ENCODE measurements around the gene CYP4A11. TPM values are rescaled to one million over a fixed set of nuclear protein-coding genes. Genes with fewer than 3 reads are reported as not detected.
"Not testable (repeated sequence)": the region's sequence is repeated elsewhere in the genome, so short reads cannot be mapped to it uniquely, and the experiment has no call there.

Gene CYP4A11
- total RNA-seq, 1 donor, result not detected

DNA sequence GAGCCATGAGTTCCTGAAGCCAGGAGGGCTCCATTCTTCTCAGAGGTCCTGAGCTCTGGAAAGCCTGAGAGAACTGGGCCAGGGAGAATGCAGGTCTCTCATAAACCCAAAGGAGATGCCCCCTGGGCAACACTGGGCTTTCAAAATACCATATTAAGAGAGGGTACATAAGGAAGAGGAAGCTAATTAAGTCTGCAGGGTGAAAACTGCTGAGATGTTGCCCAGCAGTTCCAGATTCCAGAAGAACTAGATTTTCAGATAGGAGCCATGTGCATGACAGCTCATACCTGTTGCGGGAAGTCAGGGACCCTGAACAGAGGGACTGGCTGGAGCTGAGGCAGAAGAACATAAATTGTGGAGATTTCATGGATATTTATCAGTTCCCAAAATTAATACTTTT lies 40.9 kb downstream of the CYP4A11 start:
- no peak for DNase-seq (ENCODE audit: low read depth)
- no peak overlapping the region for H3K4me3 ChIP-seq (ENCODE audit: low read depth, low read length)
- TF ChIP-seq, protein P1, sequence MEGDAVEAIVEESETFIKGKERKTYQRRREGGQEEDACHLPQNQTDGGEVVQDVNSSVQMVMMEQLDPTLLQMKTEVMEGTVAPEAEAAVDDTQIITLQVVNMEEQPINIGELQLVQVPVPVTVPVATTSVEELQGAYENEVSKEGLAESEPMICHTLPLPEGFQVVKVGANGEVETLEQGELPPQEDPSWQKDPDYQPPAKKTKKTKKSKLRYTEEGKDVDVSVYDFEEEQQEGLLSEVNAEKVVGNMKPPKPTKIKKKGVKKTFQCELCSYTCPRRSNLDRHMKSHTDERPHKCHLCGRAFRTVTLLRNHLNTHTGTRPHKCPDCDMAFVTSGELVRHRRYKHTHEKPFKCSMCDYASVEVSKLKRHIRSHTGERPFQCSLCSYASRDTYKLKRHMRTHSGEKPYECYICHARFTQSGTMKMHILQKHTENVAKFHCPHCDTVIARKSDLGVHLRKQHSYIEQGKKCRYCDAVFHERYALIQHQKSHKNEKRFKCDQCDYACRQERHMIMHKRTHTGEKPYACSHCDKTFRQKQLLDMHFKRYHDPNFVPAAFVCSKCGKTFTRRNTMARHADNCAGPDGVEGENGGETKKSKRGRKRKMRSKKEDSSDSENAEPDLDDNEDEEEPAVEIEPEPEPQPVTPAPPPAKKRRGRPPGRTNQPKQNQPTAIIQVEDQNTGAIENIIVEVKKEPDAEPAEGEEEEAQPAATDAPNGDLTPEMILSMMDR (IDR thresholded peaks at IDR 0.05; ENCODE audit: insufficient read depth, low read length), result no peak

DNA sequence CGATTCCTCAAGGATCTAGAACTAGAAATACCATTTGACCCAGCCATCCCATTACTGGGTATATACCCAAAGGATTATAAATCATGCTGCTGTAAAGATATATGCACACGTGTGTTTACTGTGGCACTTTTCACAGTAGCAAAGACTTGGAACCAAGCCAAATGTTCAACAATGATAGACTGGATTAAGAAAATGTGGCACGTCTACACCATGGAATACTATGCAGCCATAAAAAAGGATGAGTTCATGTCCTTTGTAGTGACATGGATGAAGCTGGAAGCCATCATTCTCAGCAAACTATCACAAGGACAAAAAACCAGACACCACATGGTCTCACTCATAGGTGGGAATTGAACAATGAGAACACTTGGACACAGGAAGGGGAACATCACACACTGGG lies 59.6 kb downstream of the CYP4A11 start:
- not testable (repeated sequence) for DNase-seq (ENCODE audit: low read depth); H3K4me3 ChIP-seq (ENCODE audit: low read depth, low read length)

Small RNA genes lying within 50 kb of the gene (small RNA-seq; reads per million reads assigned to genes)
- not detected for gene CYP4A26P

Other genes with a start within 250 kb of the CYP4A11 start
- gene EFCAB14, start 222.4 kb downstream of the CYP4A11 start, total RNA-seq (ENCODE audit: low replicate concordance), result 35.7 and 70.3 TPM in 2 replicates
- not detected in 2 replicates for gene CYP4B1, start 142.4 kb downstream of the CYP4A11 start, total RNA-seq (ENCODE audit: low replicate concordance)
- 2.1 and 3.3 TPM in 2 replicates for gene CYP4X1, start 82.2 kb upstream of the CYP4A11 start, total RNA-seq (ENCODE audit: low replicate concordance)
- not detected in 2 replicates for gene CYP4Z1, start 125.8 kb upstream of the CYP4A11 start, total RNA-seq (ENCODE audit: low replicate concordance)
- gene CYP4A22, start 196.0 kb upstream of the CYP4A11 start, total RNA-seq (ENCODE audit: low replicate concordance), result not detected in 2 replicates
- not detected in 2 replicates for gene PDZK1IP1, start 248.6 kb upstream of the CYP4A11 start, total RNA-seq (ENCODE audit: low replicate concordance)